Measurements from ENCODE around the gene NPTX2.

Gene NPTX2

GRCh38 chr7:98573816-98574215 lies 43.3 kb upstream of the NPTX2 start:
- DNase-seq (ENCODE audit: low spot score), result no peak
- TF ChIP-seq, protein P1, sequence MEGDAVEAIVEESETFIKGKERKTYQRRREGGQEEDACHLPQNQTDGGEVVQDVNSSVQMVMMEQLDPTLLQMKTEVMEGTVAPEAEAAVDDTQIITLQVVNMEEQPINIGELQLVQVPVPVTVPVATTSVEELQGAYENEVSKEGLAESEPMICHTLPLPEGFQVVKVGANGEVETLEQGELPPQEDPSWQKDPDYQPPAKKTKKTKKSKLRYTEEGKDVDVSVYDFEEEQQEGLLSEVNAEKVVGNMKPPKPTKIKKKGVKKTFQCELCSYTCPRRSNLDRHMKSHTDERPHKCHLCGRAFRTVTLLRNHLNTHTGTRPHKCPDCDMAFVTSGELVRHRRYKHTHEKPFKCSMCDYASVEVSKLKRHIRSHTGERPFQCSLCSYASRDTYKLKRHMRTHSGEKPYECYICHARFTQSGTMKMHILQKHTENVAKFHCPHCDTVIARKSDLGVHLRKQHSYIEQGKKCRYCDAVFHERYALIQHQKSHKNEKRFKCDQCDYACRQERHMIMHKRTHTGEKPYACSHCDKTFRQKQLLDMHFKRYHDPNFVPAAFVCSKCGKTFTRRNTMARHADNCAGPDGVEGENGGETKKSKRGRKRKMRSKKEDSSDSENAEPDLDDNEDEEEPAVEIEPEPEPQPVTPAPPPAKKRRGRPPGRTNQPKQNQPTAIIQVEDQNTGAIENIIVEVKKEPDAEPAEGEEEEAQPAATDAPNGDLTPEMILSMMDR (IDR thresholded peaks at IDR 0.05; ENCODE audit: extremely low read depth, missing control alignments), result no peak

GRCh38 chr7:98575878-98576277 lies 41.2 kb upstream of the NPTX2 start:
- TF ChIP-seq, protein P1 (IDR thresholded peaks at IDR 0.05; ENCODE audit: extremely low read depth, missing control alignments), result no peak
- DNase-seq (ENCODE audit: low spot score), result no peak

- DNase-seq (ENCODE audit: low spot score), result no peak
- TF ChIP-seq, protein P1 (IDR thresholded peaks at IDR 0.05; ENCODE audit: extremely low read depth, missing control alignments), result no peak
These were observed 32.3 kb upstream of the NPTX2 start for GRCh38 chr7:98584830-98585229.

DNA sequence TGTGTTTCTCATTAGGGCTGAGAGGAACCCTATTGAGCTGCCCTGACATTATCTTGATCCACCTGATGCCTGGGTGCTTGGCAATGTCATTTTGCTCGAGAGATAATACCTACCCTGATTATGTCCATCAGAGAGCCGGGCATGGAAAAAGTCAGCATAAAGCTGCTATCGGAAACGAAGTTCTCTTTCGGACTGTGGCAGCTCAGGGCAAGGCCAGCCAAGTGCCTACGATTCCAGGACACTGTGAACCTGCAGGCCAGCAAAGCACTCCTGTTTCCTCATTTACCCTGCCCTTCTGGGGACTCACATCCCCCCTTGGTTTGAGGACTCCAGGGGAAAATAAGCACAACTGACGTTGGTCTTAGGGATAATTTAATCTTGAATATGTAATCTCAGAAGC lies 25.2 kb upstream of the NPTX2 start:
- DNase-seq (ENCODE audit: low spot score), result no peak
- TF ChIP-seq, protein P1 (IDR thresholded peaks at IDR 0.05; ENCODE audit: extremely low read depth, missing control alignments), result no peak

DNA sequence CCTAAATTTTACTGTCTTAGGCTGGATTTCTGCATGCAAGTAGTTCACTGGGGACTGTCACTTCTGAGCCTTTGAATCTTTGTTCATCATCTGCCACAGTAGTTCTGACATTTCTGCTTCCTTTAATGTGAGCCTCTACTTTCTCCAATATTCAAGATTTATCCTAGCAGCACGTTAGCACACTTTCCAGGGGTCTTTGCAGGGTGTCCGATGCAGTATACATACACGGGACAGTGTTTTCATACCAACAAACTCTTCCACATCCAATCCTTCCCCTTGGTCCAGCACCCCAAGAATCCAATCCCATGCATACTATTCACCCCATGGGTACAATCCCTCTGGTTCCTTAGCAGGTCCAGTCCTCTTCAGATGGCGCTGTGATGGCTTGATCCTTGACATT lies 22.7 kb upstream of the NPTX2 start:
- no peak for DNase-seq (ENCODE audit: low spot score)

GRCh38 chr7:98594787-98595186 lies 22.3 kb upstream of the NPTX2 start:
- DNase-seq (ENCODE audit: low spot score), result no peak
- TF ChIP-seq, protein P1 (IDR thresholded peaks at IDR 0.05; ENCODE audit: extremely low read depth, missing control alignments), result no peak

More for the DNA sequence above, 22.7 kb upstream of the NPTX2 start:
- TF ChIP-seq, protein P1 (IDR thresholded peaks at IDR 0.05; ENCODE audit: extremely low read depth, missing control alignments), result no peak

GRCh38 chr7:98598846-98599615 lies 18.1 kb upstream of the NPTX2 start:
- DNase-seq (ENCODE audit: low spot score), result no peak

More at GRCh38 chr7:98598846-98599615, 18.1 kb upstream of the NPTX2 start:
- TF ChIP-seq, protein P1 (IDR thresholded peaks at IDR 0.05; ENCODE audit: extremely low read depth, missing control alignments), result no peak
